ENCODE data around the gene MST1R. TPM values are rescaled to one million over a fixed set of nuclear protein-coding genes. Genes with fewer than 3 reads are reported as not detected.

MST1R gene
- total and polyA plus RNA-seq, 7 donors = 1.2 to 106 (median 4.2) TPM

GRCh38 chr3:49876567-49876966 is 27.1 kb downstream of the MST1R start:
- no peak for DNase-seq
- intact Hi-C loops (cut with DNase I) = no loop called here
- no peak overlapping the region for H3K27ac ChIP-seq
- H3K4me1 ChIP-seq = no peaks in the 10 kb centered on the region
- no peak overlapping the region for H3K4me3 ChIP-seq
- WGBS, 2 donors = 87 to 89% methylated on average over 5 of the region's 5 CpGs
- H3K27me3 ChIP-seq = peaks cover 0 to 5% (median 0%) of the 10 kb centered on the region in 3 donors
- H3K9me3 ChIP-seq = no peaks in the 10 kb centered on the region
- H3K36me3 ChIP-seq = no peaks in the 10 kb centered on the region
- TF ChIP-seq POLR2AphosphoS5 (IDR thresholded peaks at IDR 0.05) (no peak), EP300 (IDR thresholded peaks at IDR 0.05) (no peak), POLR2A (IDR thresholded peaks at IDR 0.05) (no peak), CTCF (IDR thresholded peaks at IDR 0.05) (no peak)

- Histone ChIP-seq H3K4me1 (peaks cover 0 to 14% (median 13%) of the 10 kb centered on the region in 4 donors), H3K27ac (no peak overlapping the region), H3K36me3 (no peaks in the 10 kb centered on the region), H3K27me3 (peaks cover 13 to 28% (median 17%) of the 10 kb centered on the region in 3 donors), H3K4me3 (no peak overlapping the region), H3K9me3 (no peaks in the 10 kb centered on the region)
- no peak for TF ChIP-seq EP300 (IDR thresholded peaks at IDR 0.05)
- TF ChIP-seq POLR2AphosphoS5 (IDR thresholded peaks at IDR 0.05) = no peak
- TF ChIP-seq CTCF (IDR thresholded peaks at IDR 0.05) = no peak
- TF ChIP-seq POLR2A (IDR thresholded peaks at IDR 0.05) = no peak
- 37 to 74% methylated on average over 8 of the region's 8 CpGs for WGBS, 2 donors
- intact Hi-C loops (cut with DNase I) = no loop called here
- DNase-seq = no peak
Observed at GRCh38 chr3:49873623-49874022, 30.1 kb downstream of the MST1R start.

- intact Hi-C loops (cut with DNase I) = no loop called here
- peaks cover 15 to 35% (median 25%) of the 10 kb centered on the region in 3 donors for H3K27me3 ChIP-seq
- no peak for TF ChIP-seq POLR2A (IDR thresholded peaks at IDR 0.05)
- no peak for TF ChIP-seq POLR2AphosphoS5 (IDR thresholded peaks at IDR 0.05)
- no peak for TF ChIP-seq EP300 (IDR thresholded peaks at IDR 0.05)
- TF ChIP-seq CTCF (IDR thresholded peaks at IDR 0.05) = no peak
- H3K4me3 ChIP-seq = no peak overlapping the region
- no peak overlapping the region for H3K27ac ChIP-seq
- 12 to 45% methylated on average over 4 of the region's 4 CpGs for WGBS, 2 donors
- no peaks in the 10 kb centered on the region for H3K9me3 ChIP-seq
- H3K4me1 ChIP-seq = peaks cover 0 to 14% (median 13%) of the 10 kb centered on the region in 4 donors
- no peak for DNase-seq
- no peaks in the 10 kb centered on the region for H3K36me3 ChIP-seq
Observed at GRCh38 chr3:49872801-49873281, 30.8 kb downstream of the MST1R start.

- no peak for TF ChIP-seq CTCF (IDR thresholded peaks at IDR 0.05)
- no peak for TF ChIP-seq POLR2A (IDR thresholded peaks at IDR 0.05)
- no peak for TF ChIP-seq EP300 (IDR thresholded peaks at IDR 0.05)
- TF ChIP-seq POLR2AphosphoS5 (IDR thresholded peaks at IDR 0.05) = no peak
- Histone ChIP-seq H3K4me1 (peaks cover 0 to 14% (median 13%) of the 10 kb centered on the region in 4 donors), H3K27me3 (peaks cover 15 to 44% (median 26%) of the 10 kb centered on the region in 3 donors), H3K36me3 (no peaks in the 10 kb centered on the region), H3K27ac (no peak overlapping the region), H3K4me3 (no peak overlapping the region), H3K9me3 (no peaks in the 10 kb centered on the region)
- intact Hi-C loops (cut with DNase I) = no loop called here
- no peak for DNase-seq
- WGBS, 2 donors = 85 to 86% methylated on average over 10 of the region's 10 CpGs
Observed at GRCh38 chr3:49871531-49872153, 32.0 kb downstream of the MST1R start.

All from sigmoid colon (tissue), 7 donors.